Activated CD8-positive, alpha-beta memory T cell treated with anti-CD3 and anti-CD28 coated beads for 36 hours (primary cell): ENCODE results near the gene MOCS2. TPM values are rescaled to one million over a fixed set of nuclear protein-coding genes. Genes with fewer than 3 reads are reported as not detected.

Experiments used
- CTCF ChIA-PET: fragments of 350-600 bp; sonication (Branson Sonifier 250); formaldehyde crosslinking; loops from one replicate; lab custom pipeline; 2021; ENCODE audit warnings: antibody characterized with exemption; lab: Charles Lee
- POLR2A ChIA-PET: fragments of 350-600 bp; sonication (Branson Sonifier 250); formaldehyde crosslinking; loops from one replicate; lab custom pipeline; 2021; ENCODE audit warnings: antibody characterized with exemption; lab: Charles Lee
- total RNA-seq, 2 experiments: library from RNA; stranded (reverse); gene quantifications; one replicate each; pipeline ENCODE4 v1.2.3, GENCODE V29; 2021

The MOCS2 gene
- total RNA-seq, 2 experiments from 2014 or later: 28.5 to 30.0 TPM

- ChIA-PET CTCF (no interaction called here), POLR2A (no interaction called here)
These were observed 41.9 kb downstream of the MOCS2 start for GRCh38 chr5:53067641-53068040.

GRCh38 chr5:53066088-53066487 lies 43.5 kb downstream of the MOCS2 start:
- CTCF ChIA-PET: no interaction called here
- POLR2A ChIA-PET: no interaction called here

DNA sequence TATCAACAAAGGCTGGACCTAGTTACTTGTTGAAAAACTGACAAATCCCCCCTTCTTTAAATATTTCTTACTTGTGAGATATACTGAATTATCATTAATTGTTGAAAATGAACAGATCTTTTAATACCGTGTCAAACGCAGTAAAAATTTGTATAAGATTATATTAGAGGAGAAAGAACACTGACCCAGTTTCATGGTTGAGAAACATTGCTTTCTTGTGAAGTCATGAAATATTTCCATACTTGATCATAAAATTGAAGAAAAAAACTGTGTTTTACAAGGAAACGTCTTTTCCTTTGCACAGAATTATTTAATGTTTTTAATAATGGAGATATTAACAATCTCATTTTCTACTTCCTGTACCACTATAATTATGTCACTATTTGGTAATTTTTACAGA lies 45.8 kb downstream of the MOCS2 start:
- POLR2A ChIA-PET: no interaction called here
- CTCF ChIA-PET: interaction anchor here (1.4 kb wide), 1 partner anchor 120 kb away, joined by 3 read pairs; no protein-coding TSS in a partner anchor

DNA sequence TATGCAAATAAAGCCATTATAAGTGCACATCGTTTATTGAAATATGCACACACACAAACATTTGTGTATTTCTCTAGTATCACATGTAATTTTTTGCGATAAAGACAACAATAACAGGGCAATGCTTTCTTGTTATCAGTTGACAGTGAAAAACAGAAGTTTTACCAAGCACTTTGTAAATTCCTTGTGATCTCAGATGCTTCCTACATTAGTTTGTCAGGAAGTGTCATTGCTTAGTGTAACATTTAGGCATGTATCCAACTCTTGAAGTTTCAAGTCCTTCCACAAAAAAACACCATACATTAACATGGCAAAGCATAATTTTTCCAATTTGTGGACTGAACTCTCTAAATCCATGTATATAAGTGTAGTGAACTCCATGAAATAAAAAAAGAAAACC lies 46.4 kb downstream of the MOCS2 start:
- ChIA-PET CTCF (no interaction called here), POLR2A (no interaction called here)

GRCh38 chr5:53059281-53059680 lies 50.3 kb downstream of the MOCS2 start:
- ChIA-PET CTCF (interaction anchor here (0.9 kb wide), 1 partner anchor 10 kb away, joined by 3 read pairs; no protein-coding TSS in a partner anchor), POLR2A (no interaction called here)

DNA sequence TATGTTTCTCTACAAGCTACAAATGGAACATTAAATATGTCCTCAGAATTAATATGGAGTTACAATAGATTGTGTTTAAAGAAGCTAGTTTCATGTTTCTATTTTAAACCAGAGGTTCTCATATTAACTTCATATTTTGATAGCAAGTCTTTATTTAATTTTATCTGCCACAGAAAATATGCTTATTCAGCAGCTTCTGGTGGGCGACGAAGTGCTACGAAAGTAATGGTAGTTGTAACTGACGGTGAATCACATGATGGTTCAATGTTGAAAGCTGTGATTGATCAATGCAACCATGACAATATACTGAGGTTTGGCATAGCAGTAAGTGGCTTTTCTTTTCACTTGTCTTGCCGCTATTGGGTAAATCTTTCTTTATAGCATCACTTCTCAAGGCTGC lies 54.2 kb downstream of the MOCS2 start:
- CTCF ChIA-PET: no interaction called here
- POLR2A ChIA-PET: no interaction called here

DNA sequence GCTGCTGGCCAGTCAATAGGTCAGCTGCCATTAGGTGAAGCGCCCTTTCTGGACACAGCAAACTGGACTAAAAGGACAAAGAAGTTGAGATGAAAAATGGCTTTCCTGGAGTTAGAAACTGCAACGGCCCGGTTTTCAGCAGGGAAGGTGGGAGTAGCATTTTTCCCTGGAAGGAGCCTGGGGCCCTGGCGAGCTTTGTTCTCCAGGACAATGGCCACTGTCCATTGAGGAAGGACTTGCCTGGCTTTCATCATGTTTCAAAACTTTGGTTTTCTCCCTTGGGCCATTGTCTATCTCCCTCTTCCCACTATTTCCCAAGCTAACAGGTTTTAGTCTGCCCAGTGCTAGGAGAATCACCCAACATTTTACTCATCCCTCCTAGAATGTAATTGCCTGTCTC lies 56.2 kb downstream of the MOCS2 start:
- ChIA-PET CTCF (no interaction called here), POLR2A (no interaction called here)

- CTCF ChIA-PET: no interaction called here
- POLR2A ChIA-PET: no interaction called here
These were observed 57.1 kb downstream of the MOCS2 start for GRCh38 chr5:53052499-53052898.

DNA sequence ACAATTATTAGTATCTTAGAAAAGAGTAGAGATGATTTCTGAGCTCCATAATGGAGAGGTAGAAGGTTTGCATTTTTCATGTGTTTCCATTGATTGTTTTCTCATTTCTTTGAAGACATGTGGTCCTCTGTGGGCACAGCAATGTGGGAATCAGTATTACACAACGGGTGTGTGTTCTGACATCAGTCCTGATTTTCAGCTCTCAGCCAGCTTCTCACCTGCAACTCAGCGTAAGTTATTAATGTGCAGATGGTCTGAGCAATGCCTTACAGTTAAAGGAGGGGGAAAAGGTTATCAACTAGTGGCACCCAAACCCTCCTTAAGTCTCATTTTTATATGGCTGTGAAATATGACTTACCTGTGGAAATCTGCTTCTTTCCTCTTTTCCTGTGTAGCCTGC lies 61.3 kb downstream of the MOCS2 start:
- POLR2A ChIA-PET: no interaction called here

More for the DNA sequence above, 61.3 kb downstream of the MOCS2 start:
- CTCF ChIA-PET: interaction anchor here (1.4 kb wide), 1 partner anchor 11 kb away, joined by 3 read pairs; no protein-coding TSS in a partner anchor

Other genes with a start within 250 kb of the MOCS2 start
- gene ITGA2, start 120.4 kb downstream of the MOCS2 start, total RNA-seq: 1 to 10 TPM; 6.2 to 6.3 TPM